Measurements from ENCODE around the gene NTRK2.

The NTRK2 gene

DNA sequence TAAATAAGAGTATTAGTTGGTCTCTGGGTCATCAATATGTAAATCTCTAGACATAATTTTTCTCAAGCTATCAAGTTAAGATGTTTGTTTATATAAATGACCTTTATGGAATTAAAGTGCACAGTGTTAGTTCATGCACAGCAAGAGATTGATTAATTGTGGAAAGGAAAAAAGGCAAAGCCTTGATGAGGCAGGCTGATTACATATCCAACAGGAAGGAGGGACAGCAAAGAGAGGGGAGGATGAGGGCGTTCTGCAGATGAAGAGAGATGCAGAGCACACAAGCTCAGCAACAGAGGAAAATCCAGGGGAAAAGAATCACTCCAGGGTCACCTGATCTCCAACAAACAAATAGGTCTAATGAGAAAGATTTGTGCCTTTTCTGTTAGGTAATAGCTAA is 16.5 kb downstream of the NTRK2 start:
- no peak for DNase-seq

DNA sequence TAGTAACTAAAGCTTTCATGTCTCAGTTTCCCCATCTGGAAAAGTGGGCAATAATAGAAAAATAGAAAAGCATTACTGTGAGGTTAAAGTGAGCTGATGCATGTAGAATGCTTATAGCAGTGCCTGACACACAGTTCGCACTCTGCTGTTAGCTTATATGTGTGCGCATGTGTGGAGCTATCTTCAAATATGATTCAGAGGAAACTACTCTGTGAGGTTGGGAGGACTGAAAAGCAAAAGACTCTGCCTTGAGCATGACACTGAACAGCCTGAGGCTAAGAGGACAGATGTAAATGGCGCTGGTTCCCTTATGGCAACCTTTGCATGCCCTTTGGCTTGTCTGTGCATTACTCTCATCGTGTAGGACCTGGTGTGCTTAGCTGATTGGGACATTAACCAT is 19.4 kb downstream of the NTRK2 start:
- no peak for DNase-seq

DNA sequence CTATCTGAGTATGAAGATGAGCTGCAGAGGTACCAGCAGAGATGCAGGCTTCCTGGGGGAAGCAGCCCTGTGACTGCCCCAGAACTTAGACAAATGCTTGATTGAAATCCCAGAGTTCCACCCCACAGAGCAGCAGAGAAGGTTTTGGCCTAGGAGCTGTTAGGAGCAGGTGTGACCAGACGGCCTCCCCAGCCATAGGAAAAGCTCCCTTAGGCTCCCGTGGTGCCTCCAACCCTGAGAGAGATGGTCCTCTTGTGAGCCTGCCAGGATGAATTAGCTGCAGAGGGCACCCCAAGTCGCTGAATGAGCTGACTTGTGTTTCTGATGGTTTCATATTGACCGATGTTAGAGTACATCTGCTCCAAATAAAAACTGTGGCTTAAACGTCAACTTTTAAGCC is 22.1 kb downstream of the NTRK2 start:
- DNase-seq, result no peak

DNA sequence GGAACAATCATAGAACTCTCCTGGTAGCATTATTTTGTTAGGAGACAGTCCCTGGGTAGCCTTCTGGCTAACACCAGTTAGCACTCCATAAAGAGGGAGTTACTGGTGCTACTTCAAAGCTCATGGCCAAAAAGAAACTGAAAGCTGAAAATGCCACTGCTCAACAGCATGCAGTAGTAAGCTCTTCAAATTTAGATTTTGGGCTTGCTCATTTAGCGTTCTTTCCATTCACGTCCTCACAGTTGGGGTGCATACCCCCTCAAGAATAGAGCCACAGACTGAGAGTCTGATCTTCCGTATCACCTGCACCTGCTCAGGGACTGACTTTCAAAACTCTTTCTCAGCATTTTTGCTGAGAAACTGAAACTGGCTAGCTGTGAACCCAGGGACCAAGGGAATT is 24.7 kb downstream of the NTRK2 start:
- no peak for DNase-seq

DNA sequence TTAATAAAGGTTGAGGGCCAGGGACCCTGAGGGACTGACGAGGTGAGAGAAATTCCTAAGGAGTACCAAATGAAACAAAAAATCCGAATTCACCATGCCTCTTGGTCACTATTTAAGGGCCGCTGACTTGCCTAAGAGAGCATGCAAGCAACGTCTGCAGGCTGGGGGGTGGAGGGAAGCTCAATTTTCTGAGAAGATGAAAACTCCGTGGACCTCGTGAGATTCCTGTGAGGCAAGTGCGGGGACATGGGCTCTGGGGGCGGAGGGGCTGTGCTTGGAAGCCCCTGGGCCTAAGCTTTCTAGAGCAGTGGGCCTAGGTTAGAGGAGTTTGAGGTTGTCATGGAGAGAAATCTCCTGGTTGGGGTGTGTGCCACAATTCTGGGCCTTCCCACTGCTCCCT is 27.5 kb downstream of the NTRK2 start:
- no peak for DNase-seq

DNA sequence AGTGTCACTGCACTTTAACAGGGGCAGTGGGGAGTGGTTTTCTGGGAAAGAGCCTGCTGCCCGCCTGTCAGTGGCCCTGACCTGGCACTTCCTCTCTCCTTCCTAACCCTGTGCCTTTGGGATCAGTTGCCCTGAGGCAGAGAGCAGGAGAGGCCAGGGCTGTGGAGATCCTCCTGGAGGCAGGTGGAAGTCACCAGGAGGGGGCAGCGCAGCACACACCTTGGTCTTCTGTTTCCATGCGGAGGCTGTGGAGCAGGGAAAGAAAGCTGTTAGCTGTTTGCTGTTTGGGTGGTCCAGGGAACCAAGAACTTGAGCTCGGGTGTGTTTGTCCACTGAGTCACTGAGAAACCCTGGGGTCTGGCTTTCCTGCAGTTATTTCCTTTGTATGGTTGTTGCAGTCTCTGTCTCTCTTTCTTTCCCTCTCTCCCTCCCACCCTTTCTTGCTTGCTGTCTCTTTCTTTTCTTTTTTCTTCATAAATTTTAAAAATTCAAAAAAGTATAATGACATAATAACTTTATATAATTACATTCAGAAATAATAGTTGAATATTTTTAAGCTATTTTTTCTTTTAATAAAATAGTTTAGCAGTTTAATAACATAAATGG is 28.1 kb downstream of the NTRK2 start:
- no peak for DNase-seq

DNA sequence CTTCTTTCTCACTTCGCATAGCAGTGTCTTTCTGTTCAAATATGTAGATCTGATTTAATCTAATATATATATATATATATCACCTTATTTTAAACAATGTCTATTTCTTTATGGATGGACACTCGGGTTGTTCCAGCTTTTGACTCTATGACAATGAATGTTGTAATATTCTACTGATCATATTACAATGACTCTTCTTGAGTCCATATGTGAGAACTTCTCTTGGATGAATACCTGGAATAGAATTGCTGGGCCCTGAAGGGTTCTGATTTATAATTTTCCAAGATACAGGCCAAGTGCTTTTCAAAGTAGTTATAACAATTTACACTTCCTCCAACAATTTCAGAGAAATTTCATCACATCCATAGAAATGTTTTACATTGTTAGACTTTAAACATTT is 28.8 kb downstream of the NTRK2 start:
- no peak for DNase-seq

DNA sequence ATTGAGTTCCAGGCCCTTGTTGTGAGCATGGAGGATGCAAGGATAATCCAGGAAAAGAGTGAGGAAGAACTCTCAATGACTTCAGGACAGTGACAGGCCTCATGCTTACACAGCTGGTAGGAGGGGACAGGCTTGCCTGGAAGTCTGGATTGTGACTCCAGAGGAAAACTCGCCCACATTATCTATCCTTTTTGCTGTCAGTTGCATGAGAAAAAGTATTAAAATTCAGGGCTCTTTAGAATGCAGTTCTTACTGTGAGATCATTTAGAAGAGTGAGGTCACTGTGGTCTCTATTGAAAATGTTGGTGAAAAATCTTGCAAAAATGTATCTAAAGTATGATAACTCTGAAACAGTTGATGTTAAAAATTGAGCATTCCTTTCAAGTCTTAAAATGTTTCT is 30.5 kb downstream of the NTRK2 start:
- no peak for DNase-seq

DNA sequence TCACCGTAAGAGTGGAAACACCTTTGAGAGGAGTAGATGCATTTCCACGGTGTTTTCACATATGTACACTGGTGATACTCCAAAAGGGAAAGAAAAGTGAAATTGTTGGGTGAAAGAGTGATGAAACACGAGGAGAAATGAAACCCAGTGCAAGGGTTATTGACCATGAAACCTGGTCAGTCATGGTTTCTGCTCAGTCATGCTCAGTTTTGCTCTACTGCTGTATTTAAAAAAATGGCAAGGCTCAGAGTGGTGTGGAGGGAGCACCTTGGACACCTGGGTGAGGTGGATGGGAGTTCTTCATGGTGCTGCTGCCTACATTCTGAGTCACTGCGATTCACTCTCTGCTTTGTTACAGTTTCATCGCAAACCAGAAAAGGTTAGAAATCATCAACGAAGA is 32.3 kb downstream of the NTRK2 start:
- no peak for DNase-seq

DNA sequence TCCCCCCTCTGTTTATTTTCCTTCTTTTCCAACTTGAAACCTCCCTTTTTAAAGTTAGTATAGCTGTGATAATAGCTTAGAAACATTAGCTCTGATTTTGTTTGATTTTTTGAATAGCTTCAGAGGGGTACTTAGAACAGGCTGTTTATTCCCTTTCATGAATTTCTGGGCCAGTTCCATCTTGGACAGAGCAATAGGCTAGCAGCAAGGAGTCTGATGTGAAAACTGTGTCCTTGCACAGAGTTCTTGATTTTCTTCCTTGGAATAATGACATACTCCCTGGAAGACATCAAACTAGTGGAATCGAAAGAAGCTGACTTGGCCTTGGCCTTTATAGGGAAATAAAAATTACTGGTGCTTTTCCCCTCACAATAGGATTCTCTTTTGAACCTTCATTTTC is 32.9 kb downstream of the NTRK2 start:
- DNase-seq, result no peak

DNA sequence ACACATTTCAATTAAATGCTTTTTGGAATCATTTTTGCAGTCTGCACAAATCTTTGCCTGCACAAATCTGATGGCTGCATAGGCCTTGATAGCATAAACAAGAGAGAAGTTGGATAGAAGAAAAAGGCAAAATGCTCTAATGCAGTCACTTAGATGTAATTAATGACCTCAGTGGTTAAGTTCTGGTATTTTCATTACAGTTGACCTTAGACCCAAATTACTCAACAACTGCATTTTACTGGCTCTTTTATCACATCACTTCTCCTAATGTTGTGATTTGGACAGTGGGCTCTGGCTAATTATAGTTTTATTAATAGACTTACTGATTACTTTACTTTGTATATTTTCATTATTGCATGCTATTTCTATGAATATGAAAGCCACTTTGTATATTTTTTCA is 34.3 kb downstream of the NTRK2 start:
- no peak for DNase-seq

DNA sequence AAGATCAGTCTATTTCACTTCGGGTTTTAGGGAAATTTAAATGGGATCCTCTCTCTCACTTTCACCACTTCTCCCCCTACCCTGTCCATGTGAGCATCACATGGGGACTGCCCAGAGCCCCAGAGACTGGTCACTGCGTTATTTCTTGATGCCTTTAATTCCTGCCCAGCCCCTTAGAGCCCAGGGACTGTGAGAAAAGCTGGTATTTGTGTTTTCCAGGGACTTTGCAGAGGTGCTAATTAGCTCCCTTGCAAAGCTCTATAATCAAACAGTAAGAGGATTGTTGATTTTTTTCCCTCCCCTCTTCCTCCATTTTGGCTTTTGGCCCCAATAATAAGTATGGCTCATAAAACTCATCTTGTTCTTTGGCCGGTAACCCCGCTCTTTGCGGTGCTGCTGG is 35.6 kb downstream of the NTRK2 start:
- DNase-seq, result no peak

DNA sequence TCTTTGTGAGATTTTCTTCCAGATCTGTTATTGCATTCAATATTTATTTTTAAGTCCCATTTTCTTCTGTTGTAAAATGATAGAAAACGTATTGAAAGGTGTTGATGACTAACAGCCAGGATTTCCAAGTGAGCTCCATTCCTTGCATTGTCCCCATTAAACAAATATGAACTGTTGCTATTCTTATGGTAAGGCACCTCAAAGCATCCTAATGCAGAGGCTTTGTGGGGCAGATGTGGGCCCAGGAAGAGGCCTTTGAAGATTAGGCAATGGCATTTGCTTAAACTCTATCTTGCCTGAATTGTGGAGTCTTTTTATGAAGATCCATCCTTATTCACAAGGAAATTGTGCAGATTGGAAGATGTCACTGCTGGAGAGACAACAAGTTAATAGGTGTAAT is 38.9 kb downstream of the NTRK2 start:
- no peak for DNase-seq

DNA sequence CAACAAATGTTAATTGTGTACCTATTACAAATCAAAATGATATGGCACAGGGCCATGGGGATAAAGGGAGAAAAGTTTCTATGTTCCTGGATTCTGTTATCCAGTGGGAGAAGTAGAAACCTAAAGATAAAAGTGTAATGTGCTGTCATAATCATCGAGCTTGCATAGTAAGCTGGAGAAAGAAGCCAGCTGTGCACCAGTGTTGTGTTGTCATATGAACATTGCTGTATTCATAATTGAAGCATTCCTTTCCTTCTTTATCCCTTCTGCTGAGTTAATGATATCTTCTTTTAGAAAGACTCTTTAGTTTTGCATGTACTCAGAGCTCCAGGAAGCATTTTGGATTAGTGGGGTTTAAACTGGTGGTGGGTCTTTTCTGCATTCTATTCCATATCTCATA is 39.5 kb downstream of the NTRK2 start:
- no peak for DNase-seq

DNA sequence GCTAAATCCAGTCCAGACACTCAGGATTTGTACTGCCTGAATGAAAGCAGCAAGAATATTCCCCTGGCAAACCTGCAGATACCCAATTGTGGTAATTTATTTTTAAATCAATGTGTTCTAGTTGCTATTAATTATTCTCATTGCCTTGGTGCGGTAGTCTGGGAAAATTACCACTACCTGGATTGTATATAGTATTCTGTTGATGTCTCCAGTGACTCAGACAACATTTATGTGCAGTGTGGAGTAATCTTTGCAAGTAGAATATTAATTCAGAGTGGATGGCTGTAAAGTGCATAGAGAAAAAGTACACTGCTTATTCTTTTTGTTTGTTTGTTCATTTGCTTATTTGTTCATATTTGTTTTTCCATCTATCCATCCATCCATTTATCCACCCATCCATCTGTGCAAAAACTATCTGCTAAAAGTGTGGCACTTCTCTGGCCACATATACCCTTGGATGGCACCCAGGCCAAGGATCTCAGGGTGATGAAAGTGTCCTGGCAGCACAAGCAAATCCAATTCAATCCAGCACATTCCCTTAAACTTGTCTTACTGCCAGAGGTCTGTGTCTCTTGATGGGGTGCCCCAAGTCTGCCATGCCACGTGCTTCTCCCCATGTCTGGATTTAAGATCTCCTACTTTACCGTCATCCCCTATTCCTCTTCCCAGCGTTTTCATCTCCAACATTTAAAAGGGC is 41.3 kb downstream of the NTRK2 start:
- DNase-seq, result no peak

DNA sequence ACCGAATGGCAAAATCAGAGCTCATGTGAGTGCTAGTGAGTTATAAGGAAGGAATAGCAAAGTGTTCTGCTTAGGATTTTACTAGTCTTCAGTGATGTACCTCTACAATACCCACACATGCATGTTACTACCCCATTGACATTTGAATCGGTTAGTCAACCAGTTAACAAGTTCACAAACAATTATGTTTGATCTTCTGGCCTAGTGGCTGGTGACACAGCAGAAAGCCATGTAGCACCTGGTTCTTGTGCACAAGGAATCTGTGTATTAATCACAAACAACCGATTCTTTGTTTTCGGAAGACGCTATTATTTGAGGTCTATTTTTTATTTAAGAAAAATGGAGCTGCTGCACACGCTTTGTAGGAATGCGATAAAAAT is 41.9 kb downstream of the NTRK2 start:
- no peak for DNase-seq

DNA sequence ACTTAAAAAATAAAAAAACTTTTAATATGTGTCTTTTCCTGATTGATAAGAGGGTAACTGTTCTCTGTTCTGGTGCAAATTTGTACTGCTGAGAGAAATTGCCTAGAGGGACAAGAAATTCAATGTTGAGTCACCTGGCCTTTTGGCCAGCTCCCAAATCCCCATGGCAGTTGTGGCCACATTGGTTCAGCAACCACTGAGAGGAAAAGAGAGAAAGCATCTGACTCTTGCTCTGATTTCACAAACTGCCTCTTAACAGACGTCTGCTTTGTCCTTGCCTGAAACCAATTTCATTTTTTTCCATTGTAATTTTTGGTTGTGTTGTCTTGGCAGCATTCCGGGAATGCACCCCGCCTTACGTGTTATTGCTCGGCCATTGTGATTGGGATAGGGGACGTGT is 42.4 kb downstream of the NTRK2 start:
- DNase-seq, result no peak

DNA sequence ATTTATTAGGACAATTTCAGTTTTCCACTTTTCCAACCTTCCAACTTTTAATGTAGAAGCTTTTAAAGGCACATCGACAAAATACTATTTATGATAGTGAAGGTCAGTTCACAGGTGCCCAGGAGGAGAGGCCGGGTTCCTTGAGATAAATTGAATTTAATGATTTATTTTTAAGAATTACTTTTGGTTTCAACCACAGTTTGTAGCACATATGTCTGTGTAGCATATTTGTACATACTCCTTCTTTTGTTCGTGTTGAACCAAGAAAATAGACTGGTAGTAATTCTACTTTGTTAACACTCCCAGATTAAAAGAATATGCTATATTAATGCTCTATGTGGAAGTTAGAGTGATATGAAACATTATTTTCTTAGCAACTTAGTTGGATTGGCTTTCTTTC is 46.7 kb downstream of the NTRK2 start:
- DNase-seq, result no peak

DNA sequence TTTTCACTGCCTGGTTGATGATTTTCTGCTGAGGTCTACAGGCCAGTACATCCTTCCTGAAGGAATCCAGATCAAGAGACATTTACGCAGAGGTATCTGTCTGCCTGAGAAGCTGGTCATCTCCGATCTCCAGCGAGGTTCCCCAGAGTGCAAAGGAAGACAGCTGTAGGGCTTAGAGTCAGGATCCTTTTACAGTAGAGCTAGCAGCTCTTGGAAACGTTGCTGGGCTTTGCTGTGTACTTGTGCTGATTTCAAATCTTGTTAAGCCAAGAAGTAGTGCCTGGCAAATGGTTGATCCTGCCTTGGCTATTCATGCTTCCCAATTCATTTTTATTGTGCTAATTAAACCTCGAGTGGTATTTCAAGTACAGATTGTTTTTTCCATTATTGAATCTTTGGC is 48.9 kb downstream of the NTRK2 start:
- no peak for DNase-seq

DNA sequence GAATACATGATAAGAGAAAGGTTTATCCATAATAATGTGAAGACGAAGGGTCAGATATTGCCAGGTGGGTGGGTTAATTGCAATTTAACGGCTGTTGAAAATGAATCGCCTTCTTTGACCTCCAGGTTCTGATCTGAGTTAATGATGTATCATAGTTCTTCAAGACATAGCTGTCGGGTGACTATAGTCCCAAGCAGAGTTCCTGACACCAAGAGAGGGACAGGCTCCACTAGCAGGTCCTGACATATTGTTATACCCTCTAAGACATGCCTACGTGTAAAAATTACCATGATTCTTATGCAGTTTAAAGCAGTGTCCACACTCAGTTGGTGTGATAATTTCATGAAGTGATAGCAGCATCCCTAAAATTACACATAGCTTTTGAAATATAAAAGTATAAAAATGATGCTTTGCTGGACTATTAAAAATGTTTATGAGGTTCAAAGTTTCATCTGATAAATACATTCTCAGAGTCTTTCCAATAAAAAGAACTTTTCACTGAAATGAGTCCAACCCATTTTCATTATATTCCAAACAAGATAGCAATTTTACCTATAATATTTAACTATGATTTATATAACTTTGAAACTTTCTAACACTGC is 53.0 kb downstream of the NTRK2 start:
- no peak for DNase-seq

DNA sequence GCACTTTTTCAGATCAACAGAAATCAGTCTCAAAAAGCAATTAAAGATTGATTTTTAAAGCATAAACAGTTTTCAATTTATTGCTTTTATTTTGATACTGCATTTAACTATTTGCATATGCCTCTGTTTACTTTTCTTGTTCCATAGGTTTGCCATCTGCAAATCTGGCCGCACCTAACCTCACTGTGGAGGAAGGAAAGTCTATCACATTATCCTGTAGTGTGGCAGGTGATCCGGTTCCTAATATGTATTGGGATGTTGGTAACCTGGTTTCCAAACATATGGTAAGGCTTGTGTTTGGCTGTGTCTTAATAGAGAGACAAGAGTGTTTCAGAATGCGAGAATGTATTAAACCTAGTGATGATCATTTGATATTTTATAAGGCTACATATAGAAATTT is 53.9 kb downstream of the NTRK2 start:
- no peak for DNase-seq

DNA sequence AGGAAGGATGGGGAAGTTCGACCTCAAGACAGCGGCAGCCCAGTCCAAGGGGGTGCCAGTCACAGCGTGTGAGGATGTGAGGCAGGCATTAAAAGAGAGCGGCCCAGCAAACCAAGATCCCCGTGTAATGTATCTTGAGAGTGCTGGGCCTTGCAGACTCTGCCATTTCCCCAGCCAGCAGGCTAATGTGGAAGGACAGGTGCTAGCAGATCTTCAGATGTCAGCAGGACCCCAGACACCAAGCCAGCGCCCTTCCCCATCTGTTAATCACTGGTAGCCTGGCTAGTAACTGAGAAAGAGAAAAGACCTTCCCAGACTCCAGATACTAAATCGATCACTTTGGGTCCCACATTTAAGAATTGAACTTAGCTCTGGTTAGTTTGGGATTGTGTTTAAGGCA is 62.2 kb downstream of the NTRK2 start:
- no peak for DNase-seq

DNA sequence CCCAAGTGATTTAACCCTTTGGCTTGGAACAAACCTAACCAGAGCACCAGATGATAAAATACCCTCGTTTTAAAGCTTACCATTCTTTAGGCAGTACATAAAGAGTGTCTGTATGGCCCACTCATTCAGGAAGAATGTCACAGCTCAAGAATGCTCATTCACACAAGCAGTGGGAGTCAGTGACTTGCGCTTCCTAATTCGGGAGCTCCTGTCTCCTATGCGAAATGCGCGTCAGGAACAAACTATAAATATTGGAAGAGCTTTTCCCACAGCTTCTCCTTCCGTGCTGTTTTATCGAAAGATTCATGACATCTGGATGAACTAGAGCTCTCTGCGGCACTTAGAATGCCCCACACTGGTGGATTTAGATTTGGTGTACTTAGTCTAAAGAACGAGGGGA is 66.6 kb downstream of the NTRK2 start:
- DNase-seq, result no peak

DNA sequence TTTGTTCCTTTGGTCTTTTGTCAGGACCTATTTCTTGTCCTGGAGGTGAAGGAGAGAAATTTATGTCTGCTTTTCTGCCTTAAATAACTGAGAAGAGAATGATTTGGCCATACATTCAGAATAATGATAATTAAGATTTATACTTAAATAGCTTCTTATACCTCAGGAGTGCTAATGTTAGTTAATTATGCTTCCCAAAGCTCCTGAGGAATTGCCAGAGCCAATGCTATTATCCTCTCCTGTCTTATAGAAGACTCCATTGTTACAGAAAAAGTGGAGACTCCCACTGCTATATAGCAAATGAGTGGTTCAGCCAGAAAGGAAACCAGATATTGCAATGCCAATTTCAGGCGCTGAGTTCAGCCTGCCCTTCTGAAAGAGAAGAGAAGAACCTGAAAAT is 67.0 kb downstream of the NTRK2 start:
- no peak for DNase-seq

DNA sequence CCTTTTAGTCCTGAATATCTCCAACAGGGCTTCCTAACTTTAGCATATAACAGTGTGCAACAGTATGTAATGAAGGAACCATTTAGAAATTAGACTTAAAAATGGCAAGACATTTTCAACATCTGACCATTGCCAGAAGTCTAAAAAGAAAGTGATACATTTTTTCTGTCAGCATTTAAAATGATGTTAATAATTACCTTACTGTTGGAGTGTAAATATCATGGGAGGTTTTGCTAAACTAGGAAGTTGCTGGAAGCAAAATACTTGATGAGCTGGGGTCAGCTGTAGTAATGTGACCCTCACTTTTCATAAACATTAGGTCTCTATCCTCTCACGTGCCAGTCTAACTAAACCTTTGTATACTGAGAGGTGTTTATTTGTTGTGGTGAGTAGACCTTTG is 68.8 kb downstream of the NTRK2 start:
- DNase-seq, result no peak
